HepG2 (cell line): ENCODE data around the gene MRPL48. TPM values are rescaled to one million over a fixed set of nuclear protein-coding genes. Genes with fewer than 3 reads are reported as not detected.

Experiments
- GATA4 ChIP-seq: sonication (generic); IDR thresholded peaks from 2 replicates; pipeline ENCODE4 v1.6.1; 2016; ENCODE audit warnings: antibody characterized with exemption, low read depth, borderline replicate concordance
- HOXA9 ChIP-seq: sonication (generic); formaldehyde crosslinking; IDR thresholded peaks from 2 replicates; pipeline ENCODE4 v1.8.1; 2022; ENCODE audit warnings: missing genetic modification reagents, mild to moderate bottlenecking, moderate library complexity, borderline replicate concordance
- MTF1 ChIP-seq: sonication (generic); formaldehyde crosslinking; IDR thresholded peaks from 2 replicates; pipeline ENCODE4 v1.5.0; 2020; ENCODE audit warnings: missing genetic modification reagents
- REXO4 ChIP-seq: sonication (generic); formaldehyde crosslinking; IDR thresholded peaks from 2 replicates; pipeline ENCODE4 v1.8.0; 2022; ENCODE audit warnings: missing genetic modification reagents, mild to moderate bottlenecking, borderline replicate concordance
- TBL1XR1 ChIP-seq: fragments of 150-350 bp; IDR thresholded peaks from 2 replicates; pipeline ENCODE4 v1.6.1; 2014; ENCODE audit warnings: borderline replicate concordance, low read length; ENCODE audit not compliant: partially characterized antibody
- ZFX ChIP-seq: sonication (generic); formaldehyde crosslinking; IDR thresholded peaks from 2 replicates; pipeline ENCODE4 v1.4.0; 2020; ENCODE audit warnings: mild to moderate bottlenecking, low read depth, missing genetic modification reagents, moderate library complexity
- ZNF136 ChIP-seq: sonication (generic); formaldehyde crosslinking; IDR thresholded peaks from 2 replicates; pipeline ENCODE4 v1.8.1; 2022; ENCODE audit warnings: low read depth, mild to moderate bottlenecking, moderate library complexity, missing genetic modification reagents
- ZNF20 ChIP-seq: sonication (generic); formaldehyde crosslinking; IDR thresholded peaks from 2 replicates; pipeline ENCODE4 v1.4.0; 2020; ENCODE audit warnings: mild to moderate bottlenecking, moderate library complexity, missing genetic modification reagents
- ZNF317 ChIP-seq: sonication (generic); formaldehyde crosslinking; IDR thresholded peaks from 2 replicates; pipeline ENCODE4 v1.5.0; 2020; ENCODE audit warnings: mild to moderate bottlenecking, missing genetic modification reagents
- ZNF337 ChIP-seq: sonication (generic); formaldehyde crosslinking; IDR thresholded peaks from 2 replicates; pipeline ENCODE4 v1.5.1; 2020; ENCODE audit warnings: missing genetic modification reagents, low read depth, mild to moderate bottlenecking, borderline replicate concordance
- ZNF549 ChIP-seq: sonication (generic); formaldehyde crosslinking; IDR thresholded peaks from 2 replicates; pipeline ENCODE4 v1.5.0; 2020; ENCODE audit warnings: missing genetic modification reagents
- ZNF766 ChIP-seq: sonication (generic); formaldehyde crosslinking; IDR thresholded peaks from 2 replicates; pipeline ENCODE4 v1.5.0; 2020; ENCODE audit warnings: missing genetic modification reagents, borderline replicate concordance
- ZNF781 ChIP-seq: sonication (generic); formaldehyde crosslinking; IDR thresholded peaks from 2 replicates; pipeline ENCODE4 v1.5.1; 2020; ENCODE audit warnings: borderline replicate concordance, mild to moderate bottlenecking, missing genetic modification reagents; ENCODE audit errors: not compliant biosample characterization
- polyA plus RNA-seq, 8 experiments: library from polyadenylated mRNA; depleted of rRNA in 3 of 8; stranded (reverse) in 7 of 8; unstranded in 1 of 8; fragments of >200 nt; fragmentation: Illumina TruSeq in 4 of 8; extraction: Trizol in 4 of 8; gene quantifications; 2 replicates each; pipeline versions ENCODE4 v1.2.1 to v1.2.3, GENCODE V29; 2011 to 2016; ENCODE audit warnings: low read depth in 4 of 8, missing spikeins in 1 of 8, mixed read lengths in 1 of 8; ENCODE audit not compliant: insufficient read depth in 1 of 8
- total RNA-seq, 5 experiments: library from RNA; depleted of rRNA; stranded (reverse); fragments of >200 nt; fragmentation: Illumina TruSeq; extraction: Trizol; gene quantifications; 2 replicates each; pipeline ENCODE4 v1.2.3, GENCODE V29; 2016; ENCODE audit warnings: low read depth in 1 of 5
- TF ChIP-seq, protein P1 (sequence below): sonication (generic); formaldehyde crosslinking; IDR thresholded peaks from 2 replicates; pipeline ENCODE4 v1.4.0; 2020; ENCODE audit warnings: missing genetic modification reagents, borderline replicate concordance
- TF ChIP-seq, protein P2 (sequence below), 2 experiments: IDR thresholded peaks; 2 replicates each; pipeline ENCODE4 v1.6.1; 2011 to 2012; ENCODE audit warnings: low read length in 2 of 2, borderline replicate concordance in 1 of 2, low read depth in 1 of 2, mild to moderate bottlenecking in 1 of 2, moderate library complexity in 1 of 2
- TF ChIP-seq, protein P3 (sequence below): sonication (generic); formaldehyde crosslinking; IDR thresholded peaks from 2 replicates; pipeline ENCODE4 v1.4.0; 2020; ENCODE audit warnings: mild to moderate bottlenecking, missing genetic modification reagents
- TF ChIP-seq, protein P4 (sequence below): IDR thresholded peaks from 2 replicates; pipeline ENCODE4 v1.6.1; 2012; ENCODE audit warnings: low read depth, low read length, improper control_type of control experiment

MRPL48 gene
- total and polyA plus RNA-seq, 2 of the 13 experiments (the other 11 are each of a cell fraction or from before 2014, with no cell fraction given): 61.2 to 67.9 TPM

DNA sequence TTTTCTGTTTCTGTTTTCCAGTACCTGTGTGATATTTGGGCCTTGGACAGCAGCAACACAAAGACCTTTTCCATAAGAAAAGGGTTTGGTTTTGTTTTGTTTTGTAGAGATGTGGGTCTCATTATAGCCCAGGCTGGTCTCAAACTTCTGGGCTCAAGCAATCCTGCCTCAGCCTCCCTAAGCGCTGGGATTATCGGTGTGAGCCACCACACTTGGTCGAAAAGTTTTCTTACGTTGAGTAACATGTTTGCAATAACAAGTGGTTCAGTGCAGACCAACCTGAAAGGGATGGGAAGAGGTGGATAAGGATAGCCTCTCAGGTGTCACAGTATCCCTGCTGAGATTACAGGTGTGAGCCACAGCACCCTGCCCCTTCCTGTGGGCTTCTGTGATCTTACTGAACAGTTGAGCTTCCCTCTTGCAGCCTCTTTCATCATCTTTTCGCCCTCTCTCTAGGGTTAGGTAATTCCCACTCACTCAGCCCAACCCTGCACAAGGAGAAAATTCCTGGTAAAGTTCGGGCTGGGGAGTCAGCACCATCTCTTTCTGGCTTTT is 3.5 kb upstream of the MRPL48 start (continued):
- TF ChIP-seq, protein P1, sequence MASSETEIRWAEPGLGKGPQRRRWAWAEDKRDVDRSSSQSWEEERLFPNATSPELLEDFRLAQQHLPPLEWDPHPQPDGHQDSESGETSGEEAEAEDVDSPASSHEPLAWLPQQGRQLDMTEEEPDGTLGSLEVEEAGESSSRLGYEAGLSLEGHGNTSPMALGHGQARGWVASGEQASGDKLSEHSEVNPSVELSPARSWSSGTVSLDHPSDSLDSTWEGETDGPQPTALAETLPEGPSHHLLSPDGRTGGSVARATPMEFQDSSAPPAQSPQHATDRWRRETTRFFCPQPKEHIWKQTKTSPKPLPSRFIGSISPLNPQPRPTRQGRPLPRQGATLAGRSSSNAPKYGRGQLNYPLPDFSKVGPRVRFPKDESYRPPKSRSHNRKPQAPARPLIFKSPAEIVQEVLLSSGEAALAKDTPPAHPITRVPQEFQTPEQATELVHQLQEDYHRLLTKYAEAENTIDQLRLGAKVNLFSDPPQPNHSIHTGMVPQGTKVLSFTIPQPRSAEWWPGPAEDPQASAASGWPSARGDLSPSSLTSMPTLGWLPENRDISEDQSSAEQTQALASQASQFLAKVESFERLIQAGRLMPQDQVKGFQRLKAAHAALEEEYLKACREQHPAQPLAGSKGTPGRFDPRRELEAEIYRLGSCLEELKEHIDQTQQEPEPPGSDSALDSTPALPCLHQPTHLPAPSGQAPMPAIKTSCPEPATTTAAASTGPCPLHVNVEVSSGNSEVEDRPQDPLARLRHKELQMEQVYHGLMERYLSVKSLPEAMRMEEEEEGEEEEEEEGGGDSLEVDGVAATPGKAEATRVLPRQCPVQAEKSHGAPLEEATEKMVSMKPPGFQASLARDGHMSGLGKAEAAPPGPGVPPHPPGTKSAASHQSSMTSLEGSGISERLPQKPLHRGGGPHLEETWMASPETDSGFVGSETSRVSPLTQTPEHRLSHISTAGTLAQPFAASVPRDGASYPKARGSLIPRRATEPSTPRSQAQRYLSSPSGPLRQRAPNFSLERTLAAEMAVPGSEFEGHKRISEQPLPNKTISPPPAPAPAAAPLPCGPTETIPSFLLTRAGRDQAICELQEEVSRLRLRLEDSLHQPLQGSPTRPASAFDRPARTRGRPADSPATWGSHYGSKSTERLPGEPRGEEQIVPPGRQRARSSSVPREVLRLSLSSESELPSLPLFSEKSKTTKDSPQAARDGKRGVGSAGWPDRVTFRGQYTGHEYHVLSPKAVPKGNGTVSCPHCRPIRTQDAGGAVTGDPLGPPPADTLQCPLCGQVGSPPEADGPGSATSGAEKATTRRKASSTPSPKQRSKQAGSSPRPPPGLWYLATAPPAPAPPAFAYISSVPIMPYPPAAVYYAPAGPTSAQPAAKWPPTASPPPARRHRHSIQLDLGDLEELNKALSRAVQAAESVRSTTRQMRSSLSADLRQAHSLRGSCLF (CRISPR knock-in tag): no peak
- no peak for TF ChIP-seq ZNF317 (CRISPR knock-in tag)
- TF ChIP-seq, protein P2, sequence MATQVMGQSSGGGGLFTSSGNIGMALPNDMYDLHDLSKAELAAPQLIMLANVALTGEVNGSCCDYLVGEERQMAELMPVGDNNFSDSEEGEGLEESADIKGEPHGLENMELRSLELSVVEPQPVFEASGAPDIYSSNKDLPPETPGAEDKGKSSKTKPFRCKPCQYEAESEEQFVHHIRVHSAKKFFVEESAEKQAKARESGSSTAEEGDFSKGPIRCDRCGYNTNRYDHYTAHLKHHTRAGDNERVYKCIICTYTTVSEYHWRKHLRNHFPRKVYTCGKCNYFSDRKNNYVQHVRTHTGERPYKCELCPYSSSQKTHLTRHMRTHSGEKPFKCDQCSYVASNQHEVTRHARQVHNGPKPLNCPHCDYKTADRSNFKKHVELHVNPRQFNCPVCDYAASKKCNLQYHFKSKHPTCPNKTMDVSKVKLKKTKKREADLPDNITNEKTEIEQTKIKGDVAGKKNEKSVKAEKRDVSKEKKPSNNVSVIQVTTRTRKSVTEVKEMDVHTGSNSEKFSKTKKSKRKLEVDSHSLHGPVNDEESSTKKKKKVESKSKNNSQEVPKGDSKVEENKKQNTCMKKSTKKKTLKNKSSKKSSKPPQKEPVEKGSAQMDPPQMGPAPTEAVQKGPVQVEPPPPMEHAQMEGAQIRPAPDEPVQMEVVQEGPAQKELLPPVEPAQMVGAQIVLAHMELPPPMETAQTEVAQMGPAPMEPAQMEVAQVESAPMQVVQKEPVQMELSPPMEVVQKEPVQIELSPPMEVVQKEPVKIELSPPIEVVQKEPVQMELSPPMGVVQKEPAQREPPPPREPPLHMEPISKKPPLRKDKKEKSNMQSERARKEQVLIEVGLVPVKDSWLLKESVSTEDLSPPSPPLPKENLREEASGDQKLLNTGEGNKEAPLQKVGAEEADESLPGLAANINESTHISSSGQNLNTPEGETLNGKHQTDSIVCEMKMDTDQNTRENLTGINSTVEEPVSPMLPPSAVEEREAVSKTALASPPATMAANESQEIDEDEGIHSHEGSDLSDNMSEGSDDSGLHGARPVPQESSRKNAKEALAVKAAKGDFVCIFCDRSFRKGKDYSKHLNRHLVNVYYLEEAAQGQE (IDR thresholded peaks at IDR 0.05; ENCODE audit: borderline replicate concordance in 1 of 2, low read depth in 1 of 2, low read length in 2 of 2): no peak
- no peak for TF ChIP-seq ZNF20 (CRISPR knock-in tag)
- TF ChIP-seq GATA4: no peak
- no peak for TF ChIP-seq REXO4 (CRISPR knock-in tag)
- TF ChIP-seq ZNF136 (CRISPR knock-in tag): no peak
- TF ChIP-seq ZNF766: no peak
- TF ChIP-seq ZNF337 (CRISPR knock-in tag): no peak
- no peak for TF ChIP-seq ZFX
- TF ChIP-seq MTF1 (CRISPR knock-in tag): no peak
- TF ChIP-seq, protein P3, sequence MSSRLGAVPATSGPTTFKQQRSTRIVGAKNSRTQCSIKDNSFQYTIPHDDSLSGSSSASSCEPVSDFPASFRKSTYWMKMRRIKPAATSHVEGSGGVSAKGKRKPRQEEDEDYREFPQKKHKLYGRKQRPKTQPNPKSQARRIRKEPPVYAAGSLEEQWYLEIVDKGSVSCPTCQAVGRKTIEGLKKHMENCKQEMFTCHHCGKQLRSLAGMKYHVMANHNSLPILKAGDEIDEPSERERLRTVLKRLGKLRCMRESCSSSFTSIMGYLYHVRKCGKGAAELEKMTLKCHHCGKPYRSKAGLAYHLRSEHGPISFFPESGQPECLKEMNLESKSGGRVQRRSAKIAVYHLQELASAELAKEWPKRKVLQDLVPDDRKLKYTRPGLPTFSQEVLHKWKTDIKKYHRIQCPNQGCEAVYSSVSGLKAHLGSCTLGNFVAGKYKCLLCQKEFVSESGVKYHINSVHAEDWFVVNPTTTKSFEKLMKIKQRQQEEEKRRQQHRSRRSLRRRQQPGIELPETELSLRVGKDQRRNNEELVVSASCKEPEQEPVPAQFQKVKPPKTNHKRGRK (CRISPR knock-in tag): no peak
- peak; percentile 77 for TF ChIP-seq TBL1XR1
- no peak for TF ChIP-seq ZNF549
- no peak for TF ChIP-seq HOXA9
- no peak for TF ChIP-seq ZNF781 (CRISPR knock-in tag)
- TF ChIP-seq, protein P4, sequence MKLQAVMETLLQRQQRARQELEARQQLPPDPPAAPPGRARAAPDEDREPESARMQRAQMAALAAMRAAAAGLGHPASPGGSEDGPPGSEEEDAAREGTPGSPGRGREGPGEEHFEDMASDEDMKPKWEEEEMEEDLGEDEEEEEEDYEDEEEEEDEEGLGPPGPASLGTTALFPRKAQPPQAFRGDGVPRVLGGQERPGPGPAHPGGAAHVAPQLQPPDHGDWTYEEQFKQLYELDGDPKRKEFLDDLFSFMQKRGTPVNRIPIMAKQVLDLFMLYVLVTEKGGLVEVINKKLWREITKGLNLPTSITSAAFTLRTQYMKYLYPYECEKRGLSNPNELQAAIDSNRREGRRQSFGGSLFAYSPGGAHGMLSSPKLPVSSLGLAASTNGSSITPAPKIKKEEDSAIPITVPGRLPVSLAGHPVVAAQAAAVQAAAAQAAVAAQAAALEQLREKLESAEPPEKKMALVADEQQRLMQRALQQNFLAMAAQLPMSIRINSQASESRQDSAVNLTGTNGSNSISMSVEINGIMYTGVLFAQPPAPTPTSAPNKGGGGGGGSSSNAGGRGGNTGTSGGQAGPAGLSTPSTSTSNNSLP: no peak
